GM12864 (cell line): Measurements from ENCODE around the gene NR3C2.

Source experiments
- DNase-seq: peaks from one replicate; pipeline ENCODE4 v3.0.0-alpha.2; 2011; ENCODE audit warnings: low read depth
- H3K4me3 ChIP-seq: 2 replicates; pipeline ENCODE4 v1.5.1; 2011; ENCODE audit warnings: mild to moderate bottlenecking, low read depth, low read length, control low read depth
- TF ChIP-seq, protein P1 (sequence below): IDR thresholded peaks from 2 replicates; pipeline ENCODE4 v1.5.1; 2011; ENCODE audit warnings: low read depth, mild to moderate bottlenecking, moderate library complexity, low read length, control low read depth, inconsistent platforms; ENCODE audit errors: missing control alignments

Gene NR3C2

DNA sequence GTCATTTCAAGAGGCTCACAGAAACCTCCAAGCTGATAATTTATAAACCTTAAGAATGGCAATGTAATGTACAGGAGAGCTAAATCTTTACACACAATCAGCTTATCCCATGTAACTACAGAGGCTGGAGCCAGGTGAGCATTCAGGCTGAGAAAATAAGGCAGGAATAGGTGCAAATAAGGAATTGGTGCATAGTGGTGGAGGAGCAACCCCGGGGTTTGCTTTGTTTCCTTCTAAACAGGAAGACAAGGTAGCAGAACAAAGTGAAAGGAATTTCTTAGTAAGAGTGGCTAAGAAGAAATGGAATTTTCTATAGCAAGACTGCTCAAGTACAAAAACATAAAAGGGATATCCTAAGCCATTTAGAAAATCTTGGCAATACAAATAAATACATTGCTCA lies 82.4 kb downstream of the NR3C2 start:
- H3K4me3 ChIP-seq, result no peak overlapping the region
- TF ChIP-seq, protein P1, sequence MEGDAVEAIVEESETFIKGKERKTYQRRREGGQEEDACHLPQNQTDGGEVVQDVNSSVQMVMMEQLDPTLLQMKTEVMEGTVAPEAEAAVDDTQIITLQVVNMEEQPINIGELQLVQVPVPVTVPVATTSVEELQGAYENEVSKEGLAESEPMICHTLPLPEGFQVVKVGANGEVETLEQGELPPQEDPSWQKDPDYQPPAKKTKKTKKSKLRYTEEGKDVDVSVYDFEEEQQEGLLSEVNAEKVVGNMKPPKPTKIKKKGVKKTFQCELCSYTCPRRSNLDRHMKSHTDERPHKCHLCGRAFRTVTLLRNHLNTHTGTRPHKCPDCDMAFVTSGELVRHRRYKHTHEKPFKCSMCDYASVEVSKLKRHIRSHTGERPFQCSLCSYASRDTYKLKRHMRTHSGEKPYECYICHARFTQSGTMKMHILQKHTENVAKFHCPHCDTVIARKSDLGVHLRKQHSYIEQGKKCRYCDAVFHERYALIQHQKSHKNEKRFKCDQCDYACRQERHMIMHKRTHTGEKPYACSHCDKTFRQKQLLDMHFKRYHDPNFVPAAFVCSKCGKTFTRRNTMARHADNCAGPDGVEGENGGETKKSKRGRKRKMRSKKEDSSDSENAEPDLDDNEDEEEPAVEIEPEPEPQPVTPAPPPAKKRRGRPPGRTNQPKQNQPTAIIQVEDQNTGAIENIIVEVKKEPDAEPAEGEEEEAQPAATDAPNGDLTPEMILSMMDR, result no peak
- DNase-seq, result no peak

GRCh38 chr4:148355442-148356123 lies 86.6 kb downstream of the NR3C2 start:
- no peak for DNase-seq
- TF ChIP-seq, protein P1, result no peak
- no peak overlapping the region for H3K4me3 ChIP-seq

GRCh38 chr4:148354186-148354585 lies 88.0 kb downstream of the NR3C2 start:
- no peak overlapping the region for H3K4me3 ChIP-seq

DNA sequence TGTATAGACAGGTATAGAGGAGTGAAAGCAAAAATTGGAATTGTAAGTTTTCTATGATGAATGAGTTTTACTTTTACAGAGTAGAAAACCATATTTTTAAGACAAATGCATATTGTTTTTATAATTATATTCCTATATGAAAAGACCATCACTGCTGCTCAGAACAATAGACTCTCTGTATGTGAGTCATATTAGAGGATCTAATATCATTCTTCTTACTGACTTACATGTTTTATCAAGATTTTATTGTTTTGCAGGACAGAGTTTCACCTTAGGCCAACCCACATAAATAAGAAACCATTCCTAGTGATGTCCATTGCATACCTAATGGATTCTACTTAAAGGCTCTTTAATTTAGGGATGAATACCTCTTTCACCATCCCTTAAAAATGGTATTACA lies 88.6 kb downstream of the NR3C2 start:
- TF ChIP-seq, protein P1, result no peak
- DNase-seq, result no peak
- H3K4me3 ChIP-seq, result no peak overlapping the region

More at GRCh38 chr4:148354186-148354585, 88.0 kb downstream of the NR3C2 start:
- TF ChIP-seq, protein P1, result no peak
- no peak for DNase-seq

DNA sequence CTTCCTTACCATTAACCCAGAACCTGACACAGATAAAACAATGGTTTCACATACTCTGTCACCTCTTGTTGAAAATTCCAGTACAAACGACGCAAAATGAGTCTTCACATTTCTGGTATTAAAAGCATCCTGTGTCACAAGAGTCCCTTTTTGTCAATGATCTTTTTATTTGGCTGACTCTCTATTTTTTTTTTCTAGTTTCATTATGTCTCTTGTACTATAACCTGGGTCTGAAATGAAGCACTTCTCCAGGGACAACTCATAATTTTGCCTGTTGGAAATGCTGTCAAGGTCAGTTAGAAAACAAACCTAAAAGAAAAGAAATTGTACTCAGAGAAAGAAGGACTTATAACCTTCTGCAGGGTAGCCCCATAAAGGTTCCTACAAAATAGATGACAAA lies 93.1 kb downstream of the NR3C2 start:
- no peak overlapping the region for H3K4me3 ChIP-seq
- TF ChIP-seq, protein P1, result no peak

DNA sequence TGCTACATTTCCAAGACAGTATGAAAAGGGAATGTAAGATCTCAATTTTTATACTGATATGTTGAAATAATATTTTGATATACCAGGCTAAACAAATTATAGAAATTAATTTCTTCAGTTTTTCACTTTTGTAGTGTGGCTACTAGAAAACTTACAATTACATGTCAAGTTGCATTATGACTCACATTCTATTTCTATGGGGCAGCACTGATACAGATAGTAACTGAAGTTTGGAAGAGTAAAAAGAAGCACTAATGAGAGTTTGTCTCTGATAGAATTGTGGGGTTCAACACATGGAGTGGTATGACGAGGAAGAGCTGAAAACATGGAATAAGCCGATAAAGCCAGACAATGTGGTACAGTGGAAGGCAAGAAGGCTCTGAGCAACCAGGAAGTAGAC lies 95.6 kb downstream of the NR3C2 start:
- TF ChIP-seq, protein P1, result no peak
- no peak for DNase-seq

More for the DNA sequence above, 93.1 kb downstream of the NR3C2 start:
- DNase-seq, result no peak

DNA sequence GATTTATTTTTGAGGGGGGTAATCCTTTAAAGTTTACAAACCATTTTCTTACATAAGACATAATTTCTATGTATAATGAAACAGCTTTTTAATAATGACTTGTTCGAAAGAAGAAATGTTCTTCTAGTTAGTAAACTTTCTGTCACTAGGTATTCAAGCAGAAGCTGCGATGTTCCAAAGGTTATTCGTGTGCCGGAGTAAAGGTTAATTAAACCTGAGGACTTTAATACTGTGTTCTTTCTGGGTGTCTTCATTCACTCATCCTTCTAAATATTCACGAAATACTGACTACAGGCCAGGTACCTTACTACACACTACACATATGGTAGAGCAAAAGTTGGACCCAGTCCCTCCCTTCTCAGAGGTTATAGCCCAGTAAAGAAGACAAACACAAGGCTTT lies 96.7 kb downstream of the NR3C2 start:
- TF ChIP-seq, protein P1, result no peak
- no peak overlapping the region for H3K4me3 ChIP-seq
- no peak for DNase-seq

More for the DNA sequence above, 95.6 kb downstream of the NR3C2 start:
- no peak overlapping the region for H3K4me3 ChIP-seq
